Measurements from ENCODE around the gene STIM2.

DNA sequence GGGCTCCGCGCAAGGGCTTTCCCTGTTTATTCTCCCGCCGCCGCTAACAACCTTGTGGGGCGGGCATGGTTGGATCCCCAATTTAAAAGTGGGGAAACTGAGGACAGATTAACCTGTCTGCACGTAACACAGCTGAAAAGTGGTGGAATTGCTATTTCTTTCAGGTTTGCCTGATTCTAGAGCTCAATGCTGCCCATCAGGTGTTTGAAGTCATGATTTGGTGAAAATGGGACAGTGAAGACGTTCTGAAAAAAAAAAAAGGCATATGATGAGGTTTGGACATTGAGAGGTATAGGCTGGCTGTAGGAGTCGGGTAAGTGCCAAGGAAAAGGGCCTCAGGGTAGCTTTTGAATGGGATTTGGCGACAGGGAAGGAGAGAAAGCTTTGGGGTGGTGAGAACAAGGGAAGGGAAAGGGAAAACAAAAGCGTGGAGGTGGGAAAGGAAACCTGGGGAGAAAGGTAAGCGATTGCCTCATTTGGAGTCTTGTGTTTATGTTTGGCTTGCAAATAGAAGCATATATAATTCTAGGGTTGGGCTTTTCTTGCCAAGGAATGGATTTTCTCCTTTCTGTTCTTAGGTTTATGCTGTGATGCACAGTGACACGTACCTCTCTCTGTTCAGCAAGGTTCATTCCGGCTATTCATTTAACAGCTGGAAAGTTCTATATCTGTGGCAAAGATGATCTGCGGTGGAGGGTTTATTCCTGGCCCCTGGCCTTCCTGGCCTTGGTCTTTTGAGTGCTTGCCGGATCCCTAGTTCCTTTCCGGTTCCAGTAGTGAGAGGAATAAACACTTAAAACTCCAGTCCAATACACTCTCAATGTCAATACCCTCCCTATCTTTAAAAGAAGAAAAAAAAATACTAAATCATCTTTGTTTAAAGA, 2.4 kb upstream of the STIM2 start:
- TF ChIP-seq POLR2A (IDR thresholded peaks at IDR 0.05; ENCODE audit: low read depth, low read length): no peak
- no peak for TF ChIP-seq POLR2AphosphoS5 (IDR thresholded peaks at IDR 0.05; ENCODE audit: low read depth, low read length)
- no peak for TF ChIP-seq TAF1 (IDR thresholded peaks at IDR 0.05; ENCODE audit: low read depth, low read length)

All from GM12891 (cell line).